GM18951 (cell line): ENCODE measurements around the gene COPS2.

Experiments used
- POLR2A ChIP-seq: IDR thresholded peaks from 4 replicates; pipeline ENCODE4 v1.6.1; 2011; ENCODE audit warnings: mild to moderate bottlenecking; ENCODE audit not compliant: insufficient read length, insufficient read depth; ENCODE audit errors: extremely low read depth
- in situ Hi-C: fragments of 300-500 bp; cut with MboI; formaldehyde crosslinking; loops from one replicate; pipeline ENCODE4 v1.12.0; 2022; ENCODE audit warnings: low sequenced_read_pairs, mixed read lengths, inconsistent platforms; ENCODE audit not compliant: unreplicated experiment

COPS2 gene

GRCh38 chr15:49115062-49115461 is 40.3 kb downstream of the COPS2 start:
- in situ Hi-C loops: no loop called here
- no peak for TF ChIP-seq POLR2A

GRCh38 chr15:49110158-49110944 is 45.0 kb downstream of the COPS2 start:
- in situ Hi-C loops: no loop called here
- no peak for TF ChIP-seq POLR2A

GRCh38 chr15:49103002-49103401 is 52.4 kb downstream of the COPS2 start:
- in situ Hi-C loops: no loop called here
- no peak for TF ChIP-seq POLR2A

- in situ Hi-C loops: no loop called here
- TF ChIP-seq POLR2A: no peak
These were observed 53.9 kb downstream of the COPS2 start for GRCh38 chr15:49101536-49101935.

GRCh38 chr15:49096090-49096750 is 59.2 kb downstream of the COPS2 start:
- TF ChIP-seq POLR2A: no peak

GRCh38 chr15:49094923-49095322 is 60.5 kb downstream of the COPS2 start:
- in situ Hi-C loops: no loop called here
- TF ChIP-seq POLR2A: no peak

More at GRCh38 chr15:49096090-49096750, 59.2 kb downstream of the COPS2 start:
- in situ Hi-C loops: no loop called here

GRCh38 chr15:49093252-49094105 is 61.9 kb downstream of the COPS2 start:
- TF ChIP-seq POLR2A: no peak
- in situ Hi-C loops: no loop called here

- no peak for TF ChIP-seq POLR2A
- in situ Hi-C loops: no loop called here
These were observed 66.4 kb downstream of the COPS2 start for GRCh38 chr15:49088996-49089395.

- TF ChIP-seq POLR2A: no peak
- in situ Hi-C loops: no loop called here
These were observed 69.5 kb downstream of the COPS2 start for GRCh38 chr15:49085696-49086459.

GRCh38 chr15:49084285-49084570 is 71.2 kb downstream of the COPS2 start:
- TF ChIP-seq POLR2A: no peak

GRCh38 chr15:49083401-49084284 is 71.8 kb downstream of the COPS2 start:
- no peak for TF ChIP-seq POLR2A
- in situ Hi-C loops: no loop called here

More at GRCh38 chr15:49084285-49084570, 71.2 kb downstream of the COPS2 start:
- in situ Hi-C loops: no loop called here

- in situ Hi-C loops: no loop called here
- no peak for TF ChIP-seq POLR2A
These were observed 72.4 kb downstream of the COPS2 start for GRCh38 chr15:49082960-49083359.
